Sigmoid colon (tissue), 4 donors: Measurements from ENCODE around the gene MAN2B1.
"Not testable (repeated sequence)": the region's sequence is repeated elsewhere in the genome, so short reads cannot be mapped to it uniquely, and the experiment has no call there.

Experiments
- POLR2A ChIP-seq, 2 donors: fragments of 450-650 bp; IDR thresholded peaks; one replicate each; pipeline ENCODE4 v1.6.1; 2016; ENCODE audit warnings: antibody characterized with exemption in 2 of 2, mild to moderate bottlenecking in 2 of 2, moderate library complexity in 2 of 2
- POLR2AphosphoS5 ChIP-seq, 4 donors: sonication (generic); formaldehyde crosslinking; IDR thresholded peaks; one replicate each; pipeline ENCODE4 v1.6.1; 2017; ENCODE audit warnings: antibody characterized with exemption in 4 of 4

DNA sequence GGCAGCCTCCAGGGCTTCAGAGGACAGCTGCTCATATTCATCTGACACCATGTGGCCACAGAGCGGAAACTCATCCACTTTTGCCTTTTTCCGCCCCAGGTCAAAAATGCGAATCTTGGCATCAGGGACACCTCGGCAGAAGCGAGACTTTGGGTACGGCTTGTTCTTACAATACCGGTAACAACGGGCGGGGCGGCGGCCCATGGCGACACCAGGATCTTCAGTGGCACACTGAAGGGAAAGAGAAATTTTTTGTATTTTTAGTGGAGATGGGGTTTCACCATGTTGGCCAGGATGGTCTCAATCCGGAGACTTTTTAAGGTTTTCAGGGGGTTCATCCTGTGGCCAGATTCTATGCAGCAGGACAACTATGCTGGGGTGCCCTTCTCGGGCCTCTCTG, 22.8 kb downstream of the MAN2B1 start:
- not testable (repeated sequence) for TF ChIP-seq POLR2A, POLR2AphosphoS5 (IDR thresholded peaks at IDR 0.05)
